GM19395 (cell line): ENCODE results near the gene ATM.
"Not testable (repeated sequence)": the region's sequence is repeated elsewhere in the genome, so short reads cannot be mapped to it uniquely, and the experiment has no call there.

Experiments used
- ATAC-seq: cut with Tn5 transposase; IDR thresholded peaks from one replicate; pipeline ENCODE4 v1.9.1; 2021; ENCODE audit warnings: mild to moderate bottlenecking, moderate library complexity; ENCODE audit not compliant: unreplicated experiment

ATM gene

DNA sequence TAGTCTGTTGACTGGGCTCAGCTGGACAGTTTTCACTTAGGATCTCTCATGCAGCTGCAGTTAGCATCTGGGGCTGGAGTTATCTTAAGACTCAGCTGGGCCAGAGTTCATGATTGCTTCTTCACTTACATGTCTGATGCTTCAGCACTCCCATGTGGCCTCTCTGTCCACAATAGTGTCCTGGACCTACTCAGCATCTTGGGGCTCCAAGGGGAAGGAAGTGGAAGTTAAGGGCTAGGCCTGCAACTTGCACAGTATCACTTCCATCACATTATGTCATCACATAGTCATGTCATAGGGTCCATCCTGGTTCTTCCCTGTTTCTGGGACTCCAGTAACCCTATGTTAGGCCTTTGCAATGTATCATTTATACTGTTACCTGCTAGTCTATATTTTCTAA, 128.6 kb downstream of the ATM start:
- no peak for ATAC-seq

DNA sequence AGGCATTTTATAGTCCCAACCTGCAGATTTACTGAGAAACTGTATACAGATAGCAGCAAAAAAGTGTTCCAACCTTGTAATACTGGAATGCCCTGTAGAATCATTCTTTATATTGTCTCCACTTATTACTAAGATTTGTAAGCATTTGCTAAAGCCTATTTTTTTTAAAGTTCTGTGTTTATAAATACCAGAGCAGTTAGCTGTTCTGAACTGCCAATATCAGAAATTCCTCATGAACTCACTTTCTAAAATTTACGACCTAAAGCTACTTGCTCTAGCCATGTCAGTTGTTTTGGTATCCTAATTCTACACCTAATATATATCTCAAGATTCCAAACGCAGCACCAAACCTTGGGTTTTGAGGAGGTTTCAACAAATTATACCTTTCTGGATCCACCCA, 141.3 kb downstream of the ATM start:
- no peak for ATAC-seq

DNA sequence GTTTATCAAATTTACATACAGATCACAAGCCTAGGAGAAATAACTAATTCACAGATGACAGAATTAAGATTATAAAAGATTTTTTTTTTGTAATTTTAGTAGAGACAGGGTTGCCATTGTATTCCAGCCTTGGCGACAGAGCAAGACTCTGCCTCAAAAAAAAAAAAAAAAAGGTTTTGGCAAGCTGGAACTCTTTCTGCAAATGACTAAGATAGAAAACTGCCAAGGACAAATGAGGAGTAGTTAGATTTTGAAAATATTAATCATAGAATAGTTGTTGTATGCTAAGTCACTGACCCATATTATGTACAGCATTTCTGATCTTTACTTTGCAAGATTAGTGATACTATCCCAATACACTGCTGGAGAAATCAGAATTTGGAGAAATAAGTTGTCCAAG, 145.3 kb downstream of the ATM start:
- no peak for ATAC-seq

DNA sequence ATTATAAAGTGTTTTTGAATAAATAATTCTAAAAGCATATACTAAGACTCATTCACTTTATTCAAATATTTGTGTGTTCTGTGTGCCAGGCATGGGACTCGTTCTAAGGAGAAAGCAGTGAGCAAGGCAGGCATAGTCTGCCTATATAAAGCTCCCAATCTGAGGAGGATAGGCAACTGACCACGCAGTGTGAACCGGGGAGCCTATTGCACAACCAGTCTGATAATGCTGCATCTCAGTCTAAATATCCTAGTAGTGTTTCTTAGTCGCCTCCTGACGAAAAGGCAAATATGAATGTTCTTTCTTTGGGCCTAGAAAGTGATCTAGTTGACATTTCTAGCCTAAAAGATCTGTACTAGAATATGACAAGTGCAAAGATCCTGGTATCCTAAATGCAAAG, 146.2 kb downstream of the ATM start:
- ATAC-seq: no peak

DNA sequence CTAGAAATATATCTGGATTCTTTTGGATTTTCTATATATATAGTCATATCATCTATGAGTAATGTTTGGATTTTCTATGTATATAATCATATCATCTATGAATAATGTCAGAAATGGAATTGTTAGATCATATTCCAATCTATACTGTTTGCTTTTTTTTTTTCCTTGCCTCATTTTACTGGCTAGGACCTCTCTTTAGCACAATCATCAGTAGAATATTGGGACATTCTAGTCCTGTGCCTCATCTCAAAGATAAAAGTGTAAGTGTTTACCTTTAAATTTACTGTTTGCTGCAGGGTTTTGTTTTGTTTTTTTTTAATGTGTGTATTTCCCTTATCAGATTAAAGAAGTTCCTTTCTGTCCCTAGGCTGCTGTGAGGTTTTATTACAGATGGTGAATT, 147.4 kb downstream of the ATM start:
- ATAC-seq: no peak

DNA sequence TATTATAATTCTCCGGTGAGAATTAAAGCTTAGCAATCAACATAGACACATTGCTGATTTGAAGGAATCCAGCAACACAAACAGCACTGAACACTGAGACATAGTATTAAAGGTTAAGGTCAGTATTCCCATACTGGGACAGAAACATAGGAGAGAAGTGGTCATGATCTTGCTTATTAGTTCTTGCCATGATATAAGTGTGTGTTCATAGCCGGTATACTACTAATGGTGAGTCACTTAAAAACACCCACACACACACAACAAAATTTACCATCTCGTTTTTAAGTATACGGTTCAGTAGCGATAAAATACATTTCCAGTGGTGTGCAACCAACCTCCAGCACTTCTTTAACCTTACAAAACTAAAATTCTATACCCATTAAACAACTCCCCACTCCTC, 148.1 kb downstream of the ATM start:
- ATAC-seq: no peak

DNA sequence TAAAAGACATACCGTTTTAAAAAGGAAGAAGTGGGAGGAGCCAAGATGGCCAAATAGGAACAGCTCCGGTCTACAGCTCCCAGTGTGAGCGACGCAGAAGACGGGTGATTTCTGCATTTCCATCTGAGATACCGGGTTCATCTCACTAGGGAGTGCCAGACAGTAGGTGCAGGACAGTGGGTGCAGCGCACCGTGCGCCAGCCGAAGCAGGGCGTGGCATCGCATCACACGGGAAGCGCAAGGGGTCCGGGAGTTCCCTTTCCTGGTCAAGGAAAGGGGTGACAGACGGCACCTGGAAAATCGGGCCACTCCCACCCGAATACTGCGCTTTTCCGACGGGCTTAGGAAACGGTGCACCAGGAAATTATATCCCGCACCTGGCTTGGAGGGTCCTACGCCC, 150.6 kb downstream of the ATM start:
- not testable (repeated sequence) for ATAC-seq

DNA sequence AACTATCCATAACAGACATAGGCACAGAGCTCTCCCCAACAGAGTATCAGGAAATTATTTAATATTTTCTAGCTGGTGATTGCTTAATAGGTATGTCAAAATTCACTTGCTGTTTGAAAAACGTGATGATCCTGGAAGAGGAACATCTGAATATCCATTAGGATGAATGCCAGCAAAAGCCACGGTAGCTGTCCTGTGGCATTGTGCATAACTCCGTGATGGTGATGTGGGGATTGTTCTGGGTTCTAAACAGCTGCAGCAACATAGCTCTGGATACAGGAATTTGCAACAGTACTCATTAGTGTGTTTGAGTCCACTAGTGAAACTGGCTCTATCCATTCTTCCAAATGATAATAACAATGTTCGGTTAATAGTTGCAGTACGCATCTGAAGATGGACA, 165.7 kb downstream of the ATM start:
- ATAC-seq: no peak

DNA sequence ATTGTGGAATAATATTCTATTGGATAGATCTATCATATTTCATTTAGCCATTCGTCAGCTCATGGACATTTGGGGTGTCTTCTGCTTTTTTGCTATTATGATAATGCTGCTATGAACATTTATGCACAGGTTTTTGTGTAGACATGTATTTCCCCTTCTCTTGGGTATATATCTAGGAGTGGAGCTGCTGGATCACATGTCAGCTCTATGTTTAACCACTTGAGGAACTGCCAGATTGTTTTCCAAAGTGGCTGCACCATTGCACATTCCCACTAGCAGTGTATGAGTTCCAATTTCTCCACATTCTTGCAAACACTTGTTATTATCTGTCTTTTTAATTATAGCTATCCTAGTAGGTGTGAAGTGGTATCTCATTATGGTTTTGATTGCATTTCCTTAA, 169.5 kb downstream of the ATM start:
- ATAC-seq: no peak

DNA sequence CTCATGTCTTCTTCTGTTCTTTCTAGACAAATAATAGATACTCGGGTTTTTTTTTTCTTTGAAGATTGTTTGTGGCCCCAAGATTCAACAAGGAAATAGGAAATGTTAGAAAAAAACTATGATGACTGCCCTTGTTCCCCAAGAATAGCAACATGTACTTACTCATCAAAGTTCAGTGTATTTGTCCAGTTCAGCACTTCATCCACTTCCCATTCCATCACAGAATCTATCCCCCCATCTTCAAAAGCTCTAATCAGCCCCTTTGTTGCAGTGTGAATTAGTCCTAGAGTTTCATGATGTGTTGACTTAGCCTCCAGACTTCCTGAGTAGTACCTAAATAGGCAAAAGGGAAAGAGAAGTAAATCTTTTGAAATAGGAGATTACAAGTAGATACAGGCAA, 170.2 kb downstream of the ATM start:
- no peak for ATAC-seq

DNA sequence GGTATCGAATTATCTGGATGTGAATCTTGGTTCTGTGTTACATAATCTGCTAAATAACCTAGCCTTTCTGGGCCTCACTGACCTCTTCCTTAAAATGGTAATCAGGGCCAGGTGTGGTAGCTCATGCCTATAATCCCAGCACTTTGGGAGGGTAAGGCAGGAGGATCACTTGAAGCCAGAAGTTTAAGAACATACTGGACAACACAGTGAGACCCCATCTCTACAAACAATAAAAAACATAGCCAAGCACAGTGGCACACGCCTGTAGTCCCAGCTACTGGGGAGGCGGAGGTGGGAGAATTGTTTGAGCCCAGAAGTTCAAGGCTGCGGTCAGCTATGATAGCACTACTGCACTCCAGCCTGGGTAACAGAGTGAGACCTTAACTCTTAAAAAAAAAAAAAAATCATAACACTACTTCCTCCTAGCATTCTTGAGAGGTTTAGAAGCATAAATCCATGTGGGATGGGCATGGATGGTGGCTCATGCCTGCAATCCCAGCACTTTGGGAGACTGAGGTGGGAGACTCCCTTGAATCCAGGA, 171.9 kb downstream of the ATM start:
- ATAC-seq: no peak

DNA sequence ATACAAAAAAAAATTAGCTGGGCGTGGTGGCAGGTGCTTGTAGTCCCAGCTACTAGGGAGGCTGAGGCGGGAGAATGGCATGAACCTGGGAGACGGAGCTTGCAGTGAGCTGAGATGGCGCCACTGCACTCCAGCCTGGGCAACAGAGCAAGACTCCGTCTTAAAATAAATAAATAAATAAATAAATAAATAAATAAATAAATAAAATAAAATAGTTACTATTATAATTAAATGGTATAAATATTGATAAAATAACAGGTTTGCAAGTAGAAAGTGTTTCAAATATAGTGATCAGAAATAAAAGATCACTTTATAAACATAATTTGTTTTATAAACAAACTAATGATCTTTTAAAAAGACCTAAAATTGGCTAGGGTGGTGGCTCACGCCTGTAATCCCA, 173.8 kb downstream of the ATM start:
- ATAC-seq: not testable (repeated sequence)

DNA sequence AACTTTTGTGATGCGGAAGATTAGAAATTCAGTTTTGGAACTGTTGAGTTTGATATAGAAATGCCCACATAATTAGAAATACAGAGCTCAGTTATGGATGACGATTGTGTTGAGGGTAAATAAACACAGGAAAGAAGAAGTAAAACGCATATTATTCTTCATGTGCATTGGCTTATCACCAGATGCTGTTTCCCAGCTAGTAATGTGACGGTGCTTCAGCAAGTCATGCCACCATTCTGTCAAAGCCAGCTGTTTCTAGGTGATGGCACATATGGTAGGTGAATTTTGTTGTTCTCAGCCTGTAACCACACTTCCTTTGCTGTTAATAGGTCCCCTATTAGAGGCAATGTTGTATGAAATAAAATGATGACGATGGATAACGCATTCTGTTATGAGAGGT, 175.6 kb downstream of the ATM start:
- ATAC-seq: no peak

DNA sequence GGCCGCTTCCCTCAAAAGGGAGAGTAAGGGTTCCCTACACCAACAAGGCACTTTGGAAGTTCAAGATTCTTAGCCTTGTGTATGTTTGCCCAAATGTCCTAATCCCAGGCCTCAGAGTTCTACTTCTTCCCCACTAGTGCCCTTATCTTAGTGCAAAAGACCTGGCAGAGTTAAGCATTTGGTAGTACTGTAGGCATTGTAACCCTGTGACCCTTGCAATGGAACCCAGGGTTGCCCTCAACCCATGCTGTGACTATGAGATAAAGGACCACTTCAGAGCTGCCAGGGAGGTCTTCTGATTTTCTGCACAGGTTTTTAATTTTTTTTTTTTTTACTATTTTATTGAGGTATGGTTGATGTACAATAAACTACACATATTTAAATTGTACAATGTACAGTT, 179.4 kb downstream of the ATM start:
- ATAC-seq: no peak

DNA sequence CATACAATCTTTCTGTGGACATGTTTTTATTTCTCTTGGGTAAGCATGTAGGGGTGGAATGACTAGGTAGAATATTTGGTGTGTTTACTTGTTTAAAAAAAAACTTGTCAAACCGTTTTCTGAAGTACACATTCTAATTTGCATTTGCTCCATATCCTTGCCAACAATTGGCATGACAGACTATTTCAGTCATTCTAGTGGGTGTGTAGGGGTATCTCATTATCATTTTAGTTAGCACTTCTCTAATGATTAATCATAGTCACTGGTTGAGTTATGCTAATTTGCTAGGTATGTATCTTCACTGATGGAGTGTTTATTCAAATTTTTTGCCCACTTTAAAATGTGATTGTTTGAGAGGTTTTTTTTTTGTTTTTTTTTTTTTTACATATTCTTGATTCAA, 180.2 kb downstream of the ATM start:
- ATAC-seq: no peak

DNA sequence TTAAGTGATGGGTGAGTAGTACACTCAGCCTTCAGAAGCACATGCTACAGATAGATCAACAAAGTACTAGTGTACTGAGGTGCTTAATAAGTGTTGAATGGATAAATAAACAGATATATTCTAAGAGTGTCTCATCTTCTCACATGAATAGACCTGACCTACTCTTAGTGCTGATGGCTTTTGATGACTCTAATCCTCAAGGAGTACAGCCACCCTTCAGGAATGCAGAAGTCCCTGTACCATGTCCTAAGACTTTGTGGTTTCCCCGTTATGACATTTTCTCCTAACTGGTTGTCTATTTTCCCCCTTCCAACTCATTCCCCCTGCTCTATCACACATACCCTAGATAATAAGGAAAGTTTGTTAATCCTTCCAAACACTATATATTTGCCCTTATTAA, 182.8 kb downstream of the ATM start:
- no peak for ATAC-seq

DNA sequence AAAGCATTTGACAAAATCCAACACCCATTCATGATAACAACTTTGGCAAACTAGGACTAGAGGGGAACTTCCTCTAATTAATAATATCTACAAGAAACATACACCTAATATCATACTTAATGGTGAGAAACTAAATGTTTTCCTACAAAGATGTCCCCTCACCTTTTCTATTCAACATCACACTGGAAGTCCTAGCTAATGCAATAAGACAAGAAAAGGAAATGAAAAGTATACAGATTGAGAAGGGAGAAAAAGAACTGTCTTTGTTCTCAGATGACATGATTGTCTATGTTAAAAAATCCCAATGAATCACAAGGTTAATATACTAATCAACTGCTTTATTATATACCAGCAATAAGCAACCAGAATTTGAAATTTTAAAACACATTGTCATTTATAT, 192.1 kb downstream of the ATM start:
- no peak for ATAC-seq

DNA sequence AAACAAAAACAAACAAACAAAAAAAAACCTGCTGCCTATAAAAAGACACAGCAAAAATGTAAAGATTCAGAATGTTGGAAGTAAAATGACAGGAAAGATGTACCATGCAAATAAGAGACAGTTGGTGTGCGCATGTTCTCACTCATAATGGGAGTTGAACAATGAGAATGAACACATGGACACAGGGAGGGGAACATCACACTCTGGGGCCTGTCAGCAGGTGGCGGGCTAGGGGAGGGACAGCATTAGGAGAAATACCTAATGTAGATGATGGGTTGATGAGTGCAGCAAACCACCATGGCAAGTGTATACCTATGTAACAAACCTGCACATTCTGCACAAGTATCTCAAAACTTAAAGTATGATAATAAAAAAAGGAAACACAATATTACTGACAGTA, 194.7 kb downstream of the ATM start:
- not testable (repeated sequence) for ATAC-seq
